GM18508 (cell line): ENCODE results near the gene ACOT11.

Source experiments
- ATAC-seq: cut with Tn5 transposase; IDR thresholded peaks from one replicate; pipeline ENCODE4 v1.9.1; 2021; ENCODE audit warnings: moderate number of reproducible peaks; ENCODE audit not compliant: insufficient read depth, unreplicated experiment

The ACOT11 gene

DNA sequence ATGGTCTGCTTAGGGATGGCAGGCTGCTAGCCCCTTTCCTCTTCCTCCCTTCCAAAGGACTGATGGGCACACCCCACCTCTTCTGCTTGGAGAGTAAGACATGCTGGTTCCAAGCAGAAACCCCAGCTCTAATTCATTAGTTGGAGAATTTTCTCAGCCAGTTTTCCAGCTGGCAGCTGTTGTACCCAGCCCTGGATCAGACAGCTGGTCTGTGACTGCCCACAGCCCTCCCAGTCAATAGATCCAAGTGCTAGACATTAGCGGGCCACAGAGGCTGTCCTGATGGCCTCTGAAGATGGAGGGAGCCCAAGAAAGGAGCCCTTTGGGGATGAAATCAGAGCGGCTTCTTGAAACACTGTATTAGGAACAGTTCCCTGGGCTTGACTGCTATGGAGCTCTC, 35.8 kb downstream of the ACOT11 start:
- no peak for ATAC-seq

DNA sequence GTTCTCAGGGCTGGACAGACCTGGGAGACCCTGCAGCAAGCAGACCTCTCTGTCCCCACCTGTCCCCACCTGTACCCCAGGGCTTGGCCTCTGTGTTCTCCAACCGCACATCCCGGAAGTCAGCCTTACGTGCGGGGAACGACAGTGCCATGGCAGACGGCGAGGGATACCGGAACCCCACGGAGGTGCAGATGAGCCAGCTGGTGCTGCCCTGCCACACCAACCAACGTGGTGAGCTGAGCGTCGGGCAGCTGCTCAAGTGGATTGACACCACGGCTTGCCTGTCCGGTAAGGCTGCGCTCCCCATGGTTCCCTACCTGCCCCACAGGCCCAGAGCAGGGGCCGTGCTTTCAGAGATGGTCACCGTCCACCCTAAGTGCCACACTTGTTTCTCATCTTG, 36.5 kb downstream of the ACOT11 start:
- ATAC-seq, result no peak

DNA sequence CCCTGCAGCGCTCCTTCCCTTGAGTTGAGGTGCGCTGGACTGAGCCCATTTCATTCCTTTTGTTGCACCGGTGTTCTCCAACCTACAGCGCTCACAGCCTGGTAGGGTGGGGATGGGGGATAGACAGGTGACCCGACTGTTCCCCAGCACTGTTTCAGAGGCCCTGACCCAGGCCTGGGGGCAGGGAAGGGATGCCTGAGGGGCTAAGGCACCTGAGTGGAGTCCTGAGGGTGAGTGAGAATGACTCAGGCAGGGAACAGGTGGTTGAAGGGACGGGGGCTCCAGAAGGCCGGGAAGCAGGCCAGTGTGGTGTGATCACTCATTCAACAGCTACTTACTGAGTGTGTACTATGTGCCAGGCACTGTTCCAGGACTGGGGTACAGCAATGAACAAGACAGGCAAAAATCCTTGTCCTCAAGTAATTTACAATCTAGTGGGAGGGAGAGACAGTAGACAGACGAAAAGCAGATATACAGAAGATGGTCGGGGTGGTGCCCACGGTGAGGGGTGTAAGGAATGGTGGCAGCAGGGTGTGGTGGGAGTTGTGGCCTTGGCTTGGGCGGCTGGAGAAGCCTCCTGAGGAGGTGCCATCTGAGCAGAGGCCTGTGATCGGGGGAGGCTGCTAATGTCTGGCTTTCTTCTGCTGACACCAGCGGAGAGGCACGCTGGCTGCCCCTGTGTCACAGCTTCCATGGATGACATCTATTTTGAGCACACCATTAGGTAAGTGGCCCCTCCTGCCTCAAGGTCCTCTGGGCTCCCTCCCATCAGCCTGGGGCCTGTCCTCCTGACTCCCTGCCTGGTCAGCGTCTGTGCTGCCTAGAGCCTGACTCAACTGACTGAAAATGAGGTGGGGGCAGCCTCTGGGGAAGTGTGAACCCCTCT, 37.4 kb downstream of the ACOT11 start:
- no peak for ATAC-seq

DNA sequence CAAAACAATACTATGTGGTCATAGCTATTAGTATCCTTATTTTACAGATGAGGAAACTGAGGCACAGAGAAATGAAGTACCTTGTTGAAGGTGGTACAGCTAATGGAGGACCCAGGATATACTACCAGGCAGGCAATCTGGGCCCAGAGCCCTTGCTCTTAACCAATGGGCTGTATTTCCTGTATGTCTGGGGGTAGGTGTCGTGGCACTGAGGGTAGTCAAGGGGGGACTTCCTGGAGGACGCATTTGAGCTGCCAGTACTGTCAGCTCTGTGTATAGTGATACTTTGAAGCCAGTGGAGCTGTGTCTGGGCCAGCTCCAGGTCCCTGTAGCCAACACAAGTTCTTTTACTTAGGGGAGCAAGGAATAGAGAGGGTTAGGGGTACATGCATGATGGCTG, 40.3 kb downstream of the ACOT11 start:
- ATAC-seq, result no peak

DNA sequence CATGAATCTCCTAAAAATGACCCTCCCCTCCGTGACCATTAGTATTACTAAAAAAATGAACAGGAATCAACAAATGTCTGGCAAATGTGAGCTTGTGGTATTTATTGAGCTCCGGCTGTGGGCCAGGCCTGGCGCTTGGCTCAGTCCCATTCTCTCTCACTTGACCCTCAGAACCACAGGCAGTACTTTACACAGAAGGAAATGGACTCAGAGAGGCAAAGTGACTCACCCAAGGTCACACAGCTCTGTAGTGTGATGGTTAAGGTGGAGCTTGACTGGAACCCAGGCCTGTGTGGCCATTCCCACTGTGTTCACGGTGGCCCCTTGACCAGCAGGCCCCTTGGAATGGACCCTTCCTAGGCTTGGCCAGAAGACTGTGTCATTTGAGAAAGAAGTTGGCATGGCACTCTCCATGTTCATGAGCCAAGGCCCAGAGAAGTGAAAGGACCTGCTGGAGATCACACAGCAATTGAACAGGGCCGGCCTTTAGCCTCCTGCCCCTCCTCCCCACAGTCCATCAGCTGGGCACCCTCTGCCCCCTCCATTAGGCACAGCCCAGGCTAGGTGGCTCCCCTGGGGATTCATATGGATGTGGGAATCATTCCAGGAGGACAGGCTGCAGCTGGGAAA, 43.2 kb downstream of the ACOT11 start:
- ATAC-seq, result no peak

DNA sequence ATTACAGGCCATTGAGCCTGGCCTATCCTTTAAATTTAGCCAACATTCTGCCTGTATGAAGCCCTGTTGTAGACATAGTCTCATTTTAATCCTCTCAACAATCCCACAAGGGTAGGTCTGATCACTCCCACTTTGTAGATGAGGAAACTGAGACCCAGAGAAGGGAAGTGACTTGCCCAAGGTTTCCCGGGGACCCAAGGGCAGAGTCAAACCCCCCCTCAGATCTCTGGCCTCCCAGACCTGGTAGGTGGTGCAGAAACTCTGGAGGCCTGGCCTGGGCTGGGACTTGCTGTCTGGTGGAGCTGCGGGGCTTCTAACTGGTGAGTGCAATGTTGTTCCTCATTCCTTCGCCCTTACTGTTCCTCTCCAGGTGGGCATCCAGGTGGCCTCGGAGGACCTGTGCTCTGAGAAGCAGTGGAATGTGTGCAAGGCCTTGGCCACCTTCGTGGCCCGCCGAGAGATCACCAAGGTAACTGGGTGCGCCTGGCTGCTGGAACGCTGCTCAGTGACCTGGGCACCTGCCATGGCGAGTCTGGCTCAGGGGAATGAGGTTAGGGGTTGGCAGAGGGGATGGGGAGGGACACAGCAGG, 45.6 kb downstream of the ACOT11 start:
- no peak for ATAC-seq

DNA sequence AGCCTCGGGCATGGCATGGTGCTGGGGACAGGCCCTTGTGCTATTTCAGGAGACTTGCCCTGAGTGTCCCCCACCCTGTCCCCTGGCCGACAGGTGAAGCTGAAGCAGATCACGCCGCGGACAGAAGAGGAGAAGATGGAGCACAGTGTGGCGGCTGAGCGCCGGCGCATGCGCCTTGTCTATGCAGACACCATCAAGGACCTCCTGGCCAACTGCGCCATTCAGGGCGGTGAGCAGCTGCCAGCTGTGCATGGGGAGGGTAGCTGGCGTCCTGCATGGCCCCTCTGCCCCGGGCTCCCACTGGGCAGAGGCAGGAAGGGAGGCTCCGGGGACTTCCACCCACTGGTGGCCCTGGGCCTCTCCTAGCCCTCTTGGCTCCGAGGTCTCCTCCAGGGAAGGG, 46.4 kb downstream of the ACOT11 start:
- no peak for ATAC-seq

DNA sequence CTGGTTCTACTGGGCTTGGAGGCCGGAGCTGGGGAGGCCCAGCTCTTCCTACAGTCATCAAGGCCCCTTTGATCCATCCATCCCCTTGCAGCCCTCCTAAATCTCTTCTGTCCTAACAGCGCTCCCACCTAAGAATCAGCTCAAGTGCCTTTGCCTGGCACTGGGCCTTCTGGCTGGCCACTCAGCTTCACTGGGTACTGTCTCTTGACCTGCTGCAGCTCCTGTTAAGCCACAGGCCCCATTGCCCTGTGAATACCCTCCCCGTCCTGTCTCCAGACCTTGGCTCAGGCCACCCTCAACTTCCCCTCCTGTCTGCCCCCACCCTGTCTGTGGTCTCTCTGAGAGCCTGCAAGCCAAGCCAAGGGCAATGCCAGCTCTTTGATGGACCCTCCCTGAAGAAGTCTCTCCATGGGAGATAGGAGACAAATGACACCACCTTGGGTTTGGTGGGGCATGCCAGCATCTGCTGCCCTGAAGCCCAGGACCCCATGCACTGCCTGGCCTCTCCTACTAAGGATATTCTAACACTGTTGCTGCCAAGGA, 48.0 kb downstream of the ACOT11 start:
- ATAC-seq, result no peak

DNA sequence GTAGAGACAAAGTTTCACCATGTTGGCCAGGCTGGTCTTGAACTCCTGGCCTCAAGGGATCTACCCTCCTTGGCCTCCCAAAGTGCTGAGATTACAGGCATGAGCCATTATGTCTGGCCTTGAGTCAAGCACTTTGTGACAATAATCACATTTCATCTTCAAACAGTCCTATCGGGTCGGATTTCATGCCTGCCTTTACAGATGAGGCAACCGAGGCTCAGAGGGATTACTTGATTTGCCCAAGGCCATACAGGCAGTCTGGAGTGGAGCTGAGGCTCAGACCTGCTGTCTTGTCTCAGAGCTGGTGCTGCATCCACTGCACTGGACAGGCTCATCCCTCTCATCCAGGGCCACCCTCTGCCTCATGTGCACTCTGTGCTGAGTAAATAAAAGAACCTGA, 48.7 kb downstream of the ACOT11 start:
- ATAC-seq, result no peak

DNA sequence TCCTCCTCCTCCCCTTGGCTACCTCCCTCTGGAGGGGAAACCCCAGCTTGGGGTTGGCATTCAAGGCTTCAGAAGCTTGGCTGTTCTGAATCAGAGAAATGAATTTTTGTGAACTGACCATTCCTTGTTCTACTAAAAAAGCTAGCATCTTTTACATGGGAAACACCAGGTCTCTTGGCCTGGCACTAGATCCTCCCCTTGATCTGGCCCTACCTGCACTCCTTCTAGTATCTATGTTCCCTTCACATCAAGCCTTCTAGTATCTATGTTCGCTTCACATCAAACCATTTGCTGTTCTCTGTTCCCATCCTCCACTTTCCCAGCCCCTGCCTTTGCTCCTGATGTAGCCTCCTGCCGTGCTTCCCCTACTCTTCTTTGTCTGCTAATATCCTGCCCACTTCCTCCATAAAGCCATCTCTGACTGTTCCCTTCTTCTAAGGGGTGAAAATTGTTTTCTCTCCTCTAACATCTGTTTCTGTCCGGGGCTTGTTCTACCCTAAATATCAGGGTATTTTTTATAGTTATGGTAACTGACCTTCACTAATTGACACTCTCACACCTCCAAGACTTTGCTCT, 49.5 kb downstream of the ACOT11 start:
- no peak for ATAC-seq

DNA sequence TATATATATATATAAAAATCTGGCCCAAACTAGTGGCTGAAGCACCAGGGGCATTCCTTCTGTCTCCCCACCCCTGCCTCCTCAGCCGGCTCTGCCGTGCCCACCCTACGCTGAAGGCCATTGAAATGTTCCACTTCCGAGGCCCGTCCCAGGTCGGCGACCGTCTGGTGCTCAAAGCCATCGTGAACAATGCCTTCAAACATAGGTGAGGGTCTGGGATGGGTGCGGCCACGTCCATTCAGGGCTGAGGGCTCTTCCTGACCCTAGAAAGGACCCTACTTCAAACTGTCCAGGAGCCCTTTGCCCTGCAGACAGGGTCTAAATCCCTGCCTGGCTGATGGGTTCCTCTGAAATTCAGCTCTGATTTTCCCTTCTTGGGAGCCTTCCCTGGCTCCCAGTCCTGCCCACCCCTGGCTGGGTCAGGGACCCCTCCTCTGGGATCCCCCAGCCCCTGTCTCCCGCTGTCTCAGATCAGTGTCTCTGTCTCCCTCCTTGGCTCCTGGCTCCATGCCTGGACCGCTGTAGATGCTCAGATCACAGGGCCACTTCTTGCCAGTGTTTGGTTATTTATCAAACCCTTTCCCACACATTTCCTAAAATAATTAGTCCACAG, 51.3 kb downstream of the ACOT11 start:
- no peak for ATAC-seq

DNA sequence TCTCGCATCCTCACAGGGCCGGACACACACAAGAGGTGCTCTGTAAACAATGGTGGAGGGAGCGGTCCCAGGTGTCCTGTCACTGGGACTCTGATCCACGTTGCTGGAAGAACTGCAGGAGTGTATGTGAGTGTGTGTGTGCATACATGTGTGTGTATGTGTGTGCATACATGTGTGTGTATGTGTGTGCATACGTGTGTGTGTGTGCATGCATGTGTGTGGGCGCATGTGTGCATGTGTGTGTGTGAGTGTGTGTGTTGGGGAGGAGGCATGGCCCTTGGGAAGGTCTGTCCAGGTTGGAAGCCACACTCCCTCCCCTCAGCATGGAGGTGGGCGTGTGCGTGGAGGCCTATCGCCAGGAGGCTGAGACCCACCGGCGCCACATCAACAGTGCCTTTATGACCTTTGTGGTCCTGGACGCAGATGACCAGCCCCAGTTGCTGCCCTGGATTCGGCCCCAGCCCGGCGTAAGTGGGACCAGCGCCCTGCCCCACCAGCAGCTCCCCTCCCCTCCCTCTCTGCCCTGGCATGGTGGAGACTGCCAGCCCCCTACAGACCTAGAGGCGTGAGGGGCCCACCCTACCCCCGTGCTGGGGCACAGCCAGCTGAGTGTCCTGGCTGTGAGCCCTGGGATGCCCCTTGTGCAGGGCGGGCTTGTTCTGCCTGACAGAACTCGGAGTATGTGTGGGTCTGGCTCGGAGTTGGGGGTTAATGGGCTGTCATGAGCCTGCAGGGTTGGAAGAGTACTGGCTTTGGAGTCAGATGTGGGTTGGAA, 53.1 kb downstream of the ACOT11 start:
- no peak for ATAC-seq

DNA sequence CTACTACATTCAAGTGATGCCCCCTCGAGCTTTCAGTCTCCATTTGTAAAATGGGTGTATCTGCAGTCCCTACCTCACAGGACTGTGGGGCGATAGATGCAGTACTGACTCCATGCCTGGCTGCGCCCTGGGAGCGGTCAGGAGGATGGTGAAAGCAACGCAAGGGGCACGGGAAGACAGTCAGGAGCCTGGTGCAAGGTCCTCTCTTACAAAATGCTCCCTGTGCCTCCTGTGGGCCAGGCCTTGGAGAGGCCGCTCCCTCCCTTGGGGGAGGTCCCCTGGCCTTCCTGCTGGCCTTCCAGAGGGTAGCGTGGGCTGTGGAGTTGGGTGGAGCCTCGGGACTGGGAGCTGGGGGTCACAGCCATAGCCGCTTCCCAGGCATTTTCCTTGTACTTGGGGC, 53.7 kb downstream of the ACOT11 start:
- no peak for ATAC-seq

DNA sequence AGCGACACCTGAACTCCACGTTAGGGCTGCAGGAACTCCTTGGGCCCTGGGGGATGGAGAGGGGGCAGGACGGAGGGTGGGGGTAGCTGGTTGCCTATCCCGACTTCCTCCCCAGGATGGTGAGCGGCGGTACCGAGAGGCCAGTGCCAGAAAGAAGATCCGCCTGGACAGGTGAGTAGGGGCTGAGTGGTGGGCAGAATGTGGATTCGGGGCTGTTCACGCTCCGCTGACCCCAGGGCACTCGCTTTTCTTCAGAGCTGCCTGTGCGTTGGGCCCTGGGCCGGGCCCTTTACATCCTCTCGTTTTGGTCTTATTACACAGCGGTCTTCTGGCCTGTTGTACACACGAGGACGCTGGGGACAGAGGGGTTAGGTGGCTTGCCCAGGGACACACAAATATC, 54.5 kb downstream of the ACOT11 start:
- ATAC-seq, result no peak

DNA sequence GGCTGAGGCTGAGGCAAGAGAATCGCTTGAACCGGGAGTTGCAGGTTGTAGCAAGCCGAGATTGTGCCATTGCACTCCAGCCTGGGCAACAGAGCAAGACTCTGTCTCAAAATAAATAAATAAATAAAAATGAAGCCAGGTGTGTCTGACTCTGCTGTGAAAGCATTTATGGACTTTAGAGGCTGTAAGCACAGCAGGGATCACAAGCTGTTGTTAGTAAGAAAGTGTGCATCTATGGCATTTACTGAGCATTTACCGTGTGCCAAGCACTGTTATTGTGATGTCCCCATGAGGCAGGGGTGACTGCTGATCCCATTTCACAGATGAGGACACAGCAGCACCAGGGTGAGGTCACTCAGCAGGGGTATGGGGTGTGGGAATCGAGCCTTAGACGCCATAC, 55.2 kb downstream of the ACOT11 start:
- no peak for ATAC-seq

DNA sequence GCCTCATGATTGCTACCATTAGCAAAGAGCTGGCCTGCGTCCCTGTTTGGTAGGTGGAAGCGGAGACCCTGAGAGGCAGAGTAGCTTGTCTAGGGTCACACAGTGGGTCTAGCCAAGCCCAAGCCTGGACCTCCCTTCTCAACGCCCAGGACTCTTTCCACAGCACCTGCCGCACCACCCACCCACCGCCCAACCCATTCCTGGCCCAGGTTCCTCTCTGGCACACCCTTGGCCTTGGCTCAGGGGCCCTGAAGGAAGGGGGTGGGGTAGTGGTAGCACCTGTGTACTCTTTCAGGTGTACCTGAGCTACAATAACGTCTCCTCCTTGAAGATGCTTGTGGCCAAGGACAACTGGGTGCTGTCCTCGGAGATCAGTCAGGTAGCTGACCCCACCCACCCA, 56.0 kb downstream of the ACOT11 start:
- ATAC-seq, result no peak

DNA sequence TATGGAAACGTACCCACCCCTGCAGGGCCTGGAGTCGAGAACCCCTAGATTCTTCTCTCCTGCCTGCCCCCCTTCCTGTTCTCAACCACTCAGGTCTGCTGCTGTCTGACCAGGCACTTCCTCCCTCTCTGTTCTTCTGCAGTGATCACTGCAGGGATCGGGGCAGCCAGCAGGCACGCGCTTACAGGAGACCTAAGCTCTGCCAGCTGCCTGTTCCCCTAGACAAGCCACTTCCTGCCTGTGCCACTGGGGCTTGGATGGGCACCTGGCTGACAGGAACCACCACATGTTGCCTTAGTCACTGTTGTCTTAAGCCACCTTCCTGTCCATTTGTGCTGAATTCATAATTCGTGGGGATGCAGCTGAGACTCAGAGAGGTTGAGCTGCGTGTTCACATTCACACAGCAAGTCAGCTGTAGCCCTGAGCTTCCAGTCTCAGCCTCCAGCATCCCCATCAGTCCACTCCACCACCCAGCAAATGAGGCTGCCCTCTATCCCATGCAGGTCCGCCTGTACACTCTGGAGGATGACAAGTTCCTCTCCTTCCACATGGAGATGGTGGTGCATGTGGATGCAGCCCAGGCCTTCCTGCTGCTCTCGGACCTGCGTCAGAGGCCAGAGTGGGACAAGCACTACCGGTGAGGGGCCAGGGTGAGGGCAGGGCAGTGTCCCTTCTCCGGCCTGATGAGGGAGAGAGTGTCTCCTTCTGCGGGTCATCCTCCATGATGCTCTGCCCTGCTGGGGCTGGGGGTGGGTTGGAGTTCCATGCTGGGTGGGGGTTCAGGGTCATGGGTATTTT, 56.7 kb downstream of the ACOT11 start:
- no peak for ATAC-seq

DNA sequence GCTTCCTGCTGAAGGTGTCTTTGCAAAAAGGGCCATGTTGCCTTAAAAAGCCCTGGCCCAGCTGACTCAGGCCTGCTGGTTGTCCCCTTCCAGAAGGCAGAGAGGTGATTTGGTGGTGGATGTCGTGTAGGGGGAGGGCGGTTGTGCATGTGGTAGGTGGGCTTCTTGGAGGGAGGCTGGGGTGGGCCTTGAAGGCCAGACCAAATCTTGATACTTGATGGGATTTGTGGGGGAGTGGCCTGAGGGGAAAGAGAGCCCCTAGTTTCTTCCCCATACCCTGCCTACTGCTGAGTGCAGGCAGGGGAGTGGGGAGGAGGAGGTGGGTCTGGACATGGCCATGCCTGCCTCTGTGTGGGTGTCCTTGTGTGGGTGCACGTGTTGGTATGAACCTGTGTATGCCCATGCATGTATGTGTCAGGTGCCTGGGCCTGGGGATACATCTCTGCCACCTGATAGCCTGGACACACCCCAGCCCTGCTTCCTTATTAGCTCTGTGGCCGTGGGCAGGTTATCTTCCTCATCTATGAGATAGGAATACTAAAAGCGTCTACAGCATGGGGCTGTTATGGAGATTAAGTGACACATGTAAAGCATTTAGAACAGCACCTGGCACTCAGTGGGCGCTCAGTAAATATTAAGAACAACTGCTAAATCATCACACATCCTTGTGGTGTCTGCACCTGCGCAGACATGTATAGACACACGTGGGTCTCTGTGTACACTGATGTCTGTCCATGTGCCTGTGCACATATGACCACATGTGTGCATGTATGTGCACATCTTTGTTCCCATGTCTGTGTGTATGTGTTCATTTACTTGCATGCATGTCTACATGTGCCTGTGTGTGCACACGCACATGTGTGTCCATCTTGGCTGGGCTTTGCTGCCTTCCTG, 58.3 kb downstream of the ACOT11 start:
- no peak for ATAC-seq
